Gastrocnemius medialis (tissue), 4 donors: ENCODE results near the gene RFNG. TPM values are rescaled to one million over a fixed set of nuclear protein-coding genes. Genes with fewer than 3 reads are reported as not detected.

Experiments
- ATAC-seq, 2 donors: fragments of 150-250 bp; one replicate each; pipeline ENCODE4 v1.9.1; 2016
- DNase-seq, 2 donors: peaks; one replicate each; pipeline ENCODE4 v3.0.0-alpha.2; 2019
- H3K27ac ChIP-seq, 4 donors: fragments of 200-600 bp; sonication (generic); 1 replicate in 1 of 4; 2 replicates in 3 of 4; pipeline ENCODE4 v1.5.1; 2016 to 2018; ENCODE audit warnings: mild to moderate bottlenecking in 2 of 4, moderate library complexity in 1 of 4
- H3K27me3 ChIP-seq, 3 donors: fragments of 200-600 bp; sonication (generic) in 2 of 3; 1 replicate in 1 of 3; 2 replicates in 2 of 3; pipeline versions ENCODE4 v1.5.1 to v1.6.0; 2016 to 2019; ENCODE audit warnings: mild to moderate bottlenecking in 1 of 3, moderate library complexity in 1 of 3
- H3K36me3 ChIP-seq, 2 donors: fragments of 200-600 bp; sonication (generic) in 1 of 2; one replicate each; pipeline ENCODE4 v1.5.1; 2017 to 2018
- H3K4me1 ChIP-seq, 2 donors: fragments of 200-600 bp; sonication (generic) in 1 of 2; one replicate each; pipeline ENCODE4 v1.5.1; 2016 to 2017; ENCODE audit warnings: mild to moderate bottlenecking in 2 of 2
- H3K4me3 ChIP-seq, 4 donors: fragments of 200-600 bp; sonication (generic) in 3 of 4; 1 replicate in 1 of 4; 2 replicates in 3 of 4; pipeline ENCODE4 v1.5.1; 2016 to 2019; ENCODE audit warnings: mild to moderate bottlenecking in 2 of 4
- H3K9me3 ChIP-seq, 3 donors: fragments of 200-600 bp; sonication (generic) in 2 of 3; 1 replicate in 1 of 3; 2 replicates in 2 of 3; pipeline ENCODE4 v1.5.1; 2016 to 2019
- POLR2A ChIP-seq, 2 donors: fragments of 450-650 bp; IDR thresholded peaks; one replicate each; pipeline ENCODE4 v1.6.1; 2017; ENCODE audit warnings: antibody characterized with exemption in 2 of 2, mild to moderate bottlenecking in 2 of 2, moderate library complexity in 2 of 2
- in situ Hi-C, 4 donors: fragments of 200-750 bp; cut with MboI; loops; one replicate each; pipeline versions ENCODE4 v1.15.0 to v1.8.0; 2017; ENCODE audit warnings: low sequenced_read_pairs in 4 of 4
- intact Hi-C: fragments of 100-400 bp; cut with DNase I; formaldehyde crosslinking; loops from one replicate; pipeline ENCODE4 v1.15.1; 2023; ENCODE audit warnings: low total_unique reads
- total RNA-seq, 4 donors: library from RNA; depleted of rRNA; stranded (reverse); fragments of >200 nt; gene quantifications; one replicate each; pipeline versions ENCODE4 v1.1.0 to v1.2.3, GENCODE V29; 2016
- TF ChIP-seq, protein P1 (sequence below), 5 experiments: fragments of 450-650 bp in 3 of 5; fragments of 200-600 bp in 2 of 5; sonication (generic) in 2 of 5; IDR thresholded peaks in 4 of 5; conservative IDR thresholded peaks in 1 of 5; 1 replicate in 4 of 5; 2 replicates in 1 of 5; pipeline ENCODE4 v1.5.1; 2016 to 2019; ENCODE audit warnings: antibody characterized with exemption in 5 of 5, mild to moderate bottlenecking in 3 of 5, moderate library complexity in 3 of 5

RFNG gene
- total RNA-seq, 4 donors from 2014 or later: 29.6 to 64.9 (median 49.1) TPM

DNA sequence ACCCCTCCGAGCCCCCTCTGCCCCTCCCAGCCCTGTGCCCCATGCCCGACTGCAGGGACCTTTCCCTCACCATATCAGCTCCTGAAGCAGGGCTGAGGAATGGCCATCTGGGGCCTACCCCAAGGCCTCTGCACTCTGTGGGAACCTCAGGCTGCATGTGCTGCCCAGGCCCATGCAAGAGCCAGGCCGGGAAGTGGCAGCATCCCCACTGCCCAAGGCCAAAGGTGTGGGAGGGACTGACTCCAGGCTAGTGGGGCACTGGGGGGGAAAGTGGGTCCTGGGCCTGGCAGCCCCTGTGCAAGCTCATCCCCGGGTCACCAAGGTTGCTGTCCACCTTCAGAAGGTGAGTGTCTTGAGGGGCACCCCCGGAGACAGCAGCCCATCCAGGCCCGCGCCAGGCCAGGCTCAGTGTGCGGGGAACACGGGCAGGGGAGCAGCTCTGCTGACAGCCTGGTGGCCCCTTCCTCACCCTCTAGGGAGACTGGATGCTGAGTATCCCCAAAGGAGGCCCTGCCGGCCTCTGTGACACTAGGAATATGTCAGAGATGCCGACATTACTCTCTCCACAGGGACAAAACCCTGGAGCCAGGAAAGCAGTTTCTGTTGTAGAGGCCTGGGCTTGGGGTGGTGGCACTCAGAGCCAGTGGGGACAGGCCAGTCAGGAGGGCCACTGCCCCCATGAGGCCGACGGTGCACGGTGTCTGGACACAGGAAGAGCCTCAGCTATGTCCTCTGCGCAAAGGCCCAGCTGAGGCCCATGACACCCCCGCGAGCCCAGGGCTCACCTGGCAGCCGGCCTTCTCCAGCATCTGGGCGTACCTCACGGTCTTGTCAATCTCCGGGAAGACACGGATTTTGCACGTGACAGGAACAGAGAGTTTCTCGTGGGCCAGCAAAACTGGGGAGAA is 10.7 kb upstream of the RFNG start:
- peaks cover 13 to 27% of the 10 kb centered on the region in 2 donors for H3K4me1 ChIP-seq
- ATAC-seq (no peak), DNase-seq (no peak)
- TF ChIP-seq, protein P1, sequence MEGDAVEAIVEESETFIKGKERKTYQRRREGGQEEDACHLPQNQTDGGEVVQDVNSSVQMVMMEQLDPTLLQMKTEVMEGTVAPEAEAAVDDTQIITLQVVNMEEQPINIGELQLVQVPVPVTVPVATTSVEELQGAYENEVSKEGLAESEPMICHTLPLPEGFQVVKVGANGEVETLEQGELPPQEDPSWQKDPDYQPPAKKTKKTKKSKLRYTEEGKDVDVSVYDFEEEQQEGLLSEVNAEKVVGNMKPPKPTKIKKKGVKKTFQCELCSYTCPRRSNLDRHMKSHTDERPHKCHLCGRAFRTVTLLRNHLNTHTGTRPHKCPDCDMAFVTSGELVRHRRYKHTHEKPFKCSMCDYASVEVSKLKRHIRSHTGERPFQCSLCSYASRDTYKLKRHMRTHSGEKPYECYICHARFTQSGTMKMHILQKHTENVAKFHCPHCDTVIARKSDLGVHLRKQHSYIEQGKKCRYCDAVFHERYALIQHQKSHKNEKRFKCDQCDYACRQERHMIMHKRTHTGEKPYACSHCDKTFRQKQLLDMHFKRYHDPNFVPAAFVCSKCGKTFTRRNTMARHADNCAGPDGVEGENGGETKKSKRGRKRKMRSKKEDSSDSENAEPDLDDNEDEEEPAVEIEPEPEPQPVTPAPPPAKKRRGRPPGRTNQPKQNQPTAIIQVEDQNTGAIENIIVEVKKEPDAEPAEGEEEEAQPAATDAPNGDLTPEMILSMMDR (IDR thresholded peaks at IDR 0.05 in 4 of 5, conservative IDR thresholded peaks at IDR 0.05 in 1 of 5): no peak
- TF ChIP-seq POLR2A (IDR thresholded peaks at IDR 0.05): no peak
- no peaks in the 10 kb centered on the region for H3K9me3 ChIP-seq
- in situ Hi-C loops: no loop called here
- H3K36me3 ChIP-seq: peaks cover 0 to 56% of the 10 kb centered on the region in 2 donors
- H3K27me3 ChIP-seq: no peaks in the 10 kb centered on the region
- H3K27ac ChIP-seq: no peak overlapping the region
- intact Hi-C loops: no loop called here
- no peak overlapping the region for H3K4me3 ChIP-seq

DNA sequence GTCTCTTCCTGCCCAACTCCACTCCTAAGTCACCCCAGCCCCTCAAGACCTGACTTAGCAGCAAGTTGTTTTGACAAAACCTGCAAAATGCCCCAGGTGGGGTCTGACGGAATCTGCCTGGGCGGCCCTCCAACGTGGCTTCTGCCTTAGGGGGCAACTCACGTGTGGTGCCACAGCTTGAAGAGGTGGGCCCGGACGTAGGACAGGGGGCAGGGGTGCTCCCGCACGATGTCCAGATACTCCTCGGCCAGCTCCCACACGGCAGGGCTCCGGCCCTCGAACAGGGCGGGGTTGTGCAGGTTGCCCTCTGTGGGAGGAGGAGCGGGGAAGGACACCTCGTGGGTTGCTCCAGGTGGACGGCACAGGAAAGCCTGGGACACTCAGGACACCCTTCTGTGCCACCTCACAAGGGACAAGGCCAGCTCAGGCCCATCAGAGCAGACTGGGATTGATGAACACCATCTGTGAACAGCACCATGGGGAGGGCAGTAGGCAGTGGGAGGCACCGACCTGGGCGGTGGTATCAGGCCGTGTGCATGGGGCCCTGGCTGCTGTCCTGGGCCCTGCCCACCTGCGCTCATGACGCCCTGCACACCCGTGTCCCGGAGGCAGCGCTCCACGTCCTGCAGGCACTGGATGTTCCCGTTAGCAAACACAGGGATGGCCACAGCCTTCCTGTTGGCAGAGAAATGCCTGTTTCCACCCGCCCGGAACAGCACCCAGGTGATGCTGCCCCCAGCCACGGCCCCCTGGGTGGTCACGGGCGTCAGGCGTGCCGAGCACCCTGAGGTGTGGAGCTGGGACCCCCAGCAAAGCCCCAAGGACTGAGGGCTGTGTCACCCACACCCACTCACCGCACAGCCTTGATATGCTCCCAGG is 9.7 kb upstream of the RFNG start:
- peaks cover 0 to 64% of the 10 kb centered on the region in 2 donors for H3K36me3 ChIP-seq
- in situ Hi-C loops: no loop called here

DNA sequence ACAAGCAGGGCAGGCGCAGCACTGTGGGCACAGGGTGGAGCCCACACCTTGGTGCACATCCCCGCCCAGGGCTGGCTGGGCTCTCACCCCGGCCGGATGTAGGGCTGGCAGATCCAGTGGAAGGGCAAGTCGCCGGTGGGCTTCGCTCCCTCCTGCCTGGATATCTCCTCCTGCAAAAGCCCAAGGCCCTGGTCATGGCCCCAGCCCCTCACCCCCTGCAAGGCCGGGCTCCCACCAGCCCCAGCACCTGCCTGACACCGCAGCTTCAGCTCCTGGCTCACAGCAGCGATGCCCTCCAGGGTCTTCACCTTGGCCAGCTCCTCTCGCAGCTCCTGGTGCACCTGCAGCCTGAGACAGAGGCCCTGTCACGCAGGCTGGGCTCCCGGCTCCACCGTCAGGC is 9.0 kb upstream of the RFNG start:
- in situ Hi-C loops (no loop called here), intact Hi-C loops (no loop called here)
- no peak for ATAC-seq
- Histone ChIP-seq H3K27ac (no peak overlapping the region), H3K36me3 (peaks cover 0 to 71% of the 10 kb centered on the region in 2 donors), H3K4me3 (no peak overlapping the region), H3K4me1 (peaks cover 13 to 18% of the 10 kb centered on the region in 2 donors), H3K27me3 (no peaks in the 10 kb centered on the region), H3K9me3 (no peaks in the 10 kb centered on the region)
- DNase-seq: no peak
- TF ChIP-seq, protein P1 (IDR thresholded peaks at IDR 0.05 in 4 of 5, conservative IDR thresholded peaks at IDR 0.05 in 1 of 5): no peak
- TF ChIP-seq POLR2A (IDR thresholded peaks at IDR 0.05): no peak

More for the DNA sequence above, 9.7 kb upstream of the RFNG start:
- no peaks in the 10 kb centered on the region for H3K27me3 ChIP-seq
- no peak overlapping the region for H3K27ac ChIP-seq
- no peak overlapping the region for H3K4me3 ChIP-seq
- intact Hi-C loops: no loop called here
- ATAC-seq: no peak
- H3K9me3 ChIP-seq: no peaks in the 10 kb centered on the region
- H3K4me1 ChIP-seq: peaks cover 13 to 23% of the 10 kb centered on the region in 2 donors
- no peak for DNase-seq
- TF ChIP-seq, protein P1 (IDR thresholded peaks at IDR 0.05 in 4 of 5, conservative IDR thresholded peaks at IDR 0.05 in 1 of 5): no peak
- TF ChIP-seq POLR2A (IDR thresholded peaks at IDR 0.05): no peak

DNA sequence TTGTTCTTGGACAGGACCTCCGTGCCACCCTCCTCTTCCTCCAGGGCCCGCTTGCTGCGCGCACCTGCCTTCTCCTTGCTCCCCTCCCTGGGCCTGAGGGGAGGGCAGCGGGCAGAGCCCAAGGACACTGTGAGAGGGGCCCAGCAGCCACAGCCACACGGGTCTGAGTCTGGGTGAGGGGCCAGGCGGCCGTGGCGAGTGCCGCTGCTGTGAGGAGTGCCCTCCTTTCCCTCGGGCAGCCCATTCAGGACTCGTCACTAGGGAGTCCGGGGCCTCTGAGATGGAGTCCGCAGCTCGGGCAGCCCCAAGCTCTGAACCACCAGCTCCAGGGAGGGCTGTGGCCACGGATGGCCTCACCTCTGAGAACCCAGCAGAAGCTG is 8.4 kb upstream of the RFNG start:
- DNase-seq (no peak), ATAC-seq (no peak)
- intact Hi-C loops: no loop called here
- H3K4me1 ChIP-seq: peaks cover 12 to 14% of the 10 kb centered on the region in 2 donors
- H3K27me3 ChIP-seq: no peaks in the 10 kb centered on the region
- no peak overlapping the region for H3K4me3 ChIP-seq
- no peak overlapping the region for H3K27ac ChIP-seq
- peaks cover 0 to 77% of the 10 kb centered on the region in 2 donors for H3K36me3 ChIP-seq
- in situ Hi-C loops: no loop called here
- no peaks in the 10 kb centered on the region for H3K9me3 ChIP-seq
- TF ChIP-seq, protein P1 (IDR thresholded peaks at IDR 0.05 in 4 of 5, conservative IDR thresholded peaks at IDR 0.05 in 1 of 5): no peak
- no peak for TF ChIP-seq POLR2A (IDR thresholded peaks at IDR 0.05)
